Natural killer cell (primary cell): ENCODE measurements around the gene IL19. TPM values are rescaled to one million over a fixed set of nuclear protein-coding genes. Genes with fewer than 3 reads are reported as not detected.

Experiments
- ATAC-seq, 3 donors: fragments of 150-1000 bp in 2 of 3; fragments of 200-7000 bp in 1 of 3; cut with Tn5 transposase; 1 replicate in 1 of 3; 2 replicates in 2 of 3; pipeline ENCODE4 v1.10.0; 2021; ENCODE audit warnings: mild to moderate bottlenecking in 2 of 3, moderate library complexity in 2 of 3
- DNase-seq, 2 donors: peaks; one replicate each; pipeline versions ENCODE4 v3.0.0 to v3.0.0-alpha.2; 2013 to 2021; ENCODE audit warnings: mixed read lengths in 1 of 2
- H3K27ac ChIP-seq: one replicate; pipeline ENCODE4 v1.5.1; 2013; ENCODE audit warnings: mild to moderate bottlenecking, low read length
- H3K27me3 ChIP-seq: one replicate; pipeline ENCODE4 v1.6.1; 2013; ENCODE audit warnings: low read length; ENCODE audit not compliant: control insufficient read depth, insufficient read depth
- H3K36me3 ChIP-seq: one replicate; pipeline ENCODE4 v1.6.1; 2013; ENCODE audit warnings: low read length; ENCODE audit not compliant: control insufficient read depth, insufficient read depth
- H3K4me1 ChIP-seq: one replicate; pipeline ENCODE4 v1.6.1; 2013; ENCODE audit warnings: low read length; ENCODE audit not compliant: control insufficient read depth, insufficient read depth
- H3K4me3 ChIP-seq: one replicate; pipeline ENCODE4 v1.5.1; 2013; ENCODE audit warnings: low read length
- H3K9me3 ChIP-seq: one replicate; pipeline ENCODE4 v1.6.1; 2013; ENCODE audit warnings: low read length; ENCODE audit not compliant: control insufficient read depth, insufficient read depth
- H3K27ac Mint-ChIP-seq, 2 donors: one replicate each; pipeline ENCODE4 v1.8.0; 2022; ENCODE audit warnings: mild to moderate bottlenecking in 2 of 2, mixed read lengths in 2 of 2, moderate library complexity in 1 of 2
- H3K27me3 Mint-ChIP-seq, 2 donors: one replicate each; pipeline ENCODE4 v1.8.0; 2022; ENCODE audit warnings: low read depth in 2 of 2, mixed read lengths in 2 of 2
- H3K36me3 Mint-ChIP-seq: one replicate; pipeline ENCODE4 v1.8.0; 2022; ENCODE audit warnings: mixed read lengths
- H3K4me1 Mint-ChIP-seq, 2 donors: one replicate each; pipeline ENCODE4 v1.8.0; 2022; ENCODE audit warnings: mixed read lengths in 2 of 2
- H3K4me3 Mint-ChIP-seq: one replicate; pipeline ENCODE4 v1.8.0; 2022; ENCODE audit warnings: mild to moderate bottlenecking, moderate library complexity, mixed read lengths
- H3K9me3 Mint-ChIP-seq, 2 donors: one replicate each; pipeline ENCODE4 v1.8.0; 2022; ENCODE audit warnings: mixed read lengths in 2 of 2
- CTCF ChIP-seq: fragments of 200-600 bp; IDR thresholded peaks from one replicate; pipeline ENCODE4 v1.8.0; 2022; ENCODE audit warnings: antibody characterized with exemption
- WGBS: methylation state at CpG from one replicate; pipeline ENCODE4 v1.1.7; 2013; ENCODE audit warnings: missing lambda C conversion rate; ENCODE audit not compliant: insufficient coverage; 5-methylcytosine and 5-hydroxymethylcytosine counted together
- intact Hi-C: fragments of 100-400 bp; cut with micrococcal nuclease; formaldehyde crosslinking; loops from one replicate; pipeline ENCODE4 v1.14.2; 2022
- total RNA-seq, 4 donors: library from RNA; stranded (reverse); fragments of 120-200 nt in 1 of 4; gene quantifications; one replicate each; pipeline versions ENCODE4 v1.2.3 to v1.2.4, GENCODE V29; 2013 to 2022

Gene IL19
- total RNA-seq, 3 donors from 2014 or later (not counting 1 experiment from before 2014, with no cell fraction given), result not detected

GRCh38 chr1:206753141-206753540, 17.4 kb upstream of the IL19 start:
- Histone ChIP-seq H3K27me3 (peaks cover 3% of the 10 kb centered on the region), H3K36me3 (no peaks in the 10 kb centered on the region), H3K4me1 (peaks cover 4% of the 10 kb centered on the region), H3K9me3 (no peaks in the 10 kb centered on the region), H3K4me3 (no peak overlapping the region), H3K27ac (no peak overlapping the region)
- Mint-ChIP-seq H3K36me3 (no peaks in the 10 kb centered on the region), H3K27ac (no peak overlapping the region), H3K9me3 (no peaks in the 10 kb centered on the region), H3K4me3 (no peak overlapping the region), H3K4me1 (peaks cover 0 to 5% of the 10 kb centered on the region in 2 donors), H3K27me3 (peaks cover 25 to 31% of the 10 kb centered on the region in 2 donors)
- 100% methylated on average over 1 of the region's 3 CpGs for WGBS
- TF ChIP-seq CTCF, result no peak
- ATAC-seq (no peak), DNase-seq (no peak)
- intact Hi-C loops, result no loop called here

DNA sequence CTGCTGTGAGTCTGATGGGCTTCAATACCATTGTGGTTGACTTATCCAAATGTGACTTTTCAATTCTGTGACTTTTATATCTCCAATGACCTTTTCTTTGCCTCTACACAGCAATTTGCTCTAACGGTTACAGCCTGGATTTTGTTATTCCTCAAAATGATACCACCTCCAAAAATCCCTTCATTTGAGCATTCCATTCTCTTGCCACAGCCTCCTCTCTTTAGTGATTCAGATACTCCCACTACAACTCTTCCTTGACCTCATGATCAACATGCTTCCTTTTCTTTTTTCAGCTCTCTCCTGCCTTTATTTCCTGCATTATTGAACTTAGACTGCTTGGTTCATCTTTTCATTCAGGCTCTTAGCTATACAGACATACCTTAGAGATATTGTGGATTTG, 16.6 kb upstream of the IL19 start:
- no peak for DNase-seq
- Mint-ChIP-seq H3K36me3 (no peaks in the 10 kb centered on the region), H3K27ac (no peak overlapping the region), H3K9me3 (no peaks in the 10 kb centered on the region), H3K4me1 (no peaks in the 10 kb centered on the region), H3K27me3 (peaks cover 18 to 28% of the 10 kb centered on the region in 2 donors), H3K4me3 (no peak overlapping the region)
- ATAC-seq, result no peak
- WGBS, result 96% methylated on average over 1 of the region's 1 CpG
- Histone ChIP-seq H3K4me1 (peaks cover 8% of the 10 kb centered on the region), H3K36me3 (no peaks in the 10 kb centered on the region), H3K4me3 (no peak overlapping the region), H3K9me3 (no peaks in the 10 kb centered on the region), H3K27me3 (peaks cover 3% of the 10 kb centered on the region), H3K27ac (no peak overlapping the region)
- no peak for TF ChIP-seq CTCF
- intact Hi-C loops, result no loop called here

GRCh38 chr1:206757524-206758266, 12.9 kb upstream of the IL19 start:
- DNase-seq, result peak in 1 of 2 donors; percentile 80
- Mint-ChIP-seq H3K27ac (no peak overlapping the region), H3K27me3 (peaks cover 12 to 17% of the 10 kb centered on the region in 2 donors), H3K9me3 (no peaks in the 10 kb centered on the region), H3K36me3 (no peaks in the 10 kb centered on the region), H3K4me3 (no peak overlapping the region), H3K4me1 (no peaks in the 10 kb centered on the region)
- WGBS, result 32% methylated on average over 12 of the region's 13 CpGs
- Histone ChIP-seq H3K27me3 (peaks cover 3% of the 10 kb centered on the region), H3K4me3 (no peak overlapping the region), H3K27ac (peak overlapping the region; percentile 1), H3K4me1 (peaks cover 8% of the 10 kb centered on the region), H3K36me3 (no peaks in the 10 kb centered on the region), H3K9me3 (no peaks in the 10 kb centered on the region)
- intact Hi-C loops, result no loop called here
- no peak for TF ChIP-seq CTCF
- peak; percentile 66 to 81 (median 73) for ATAC-seq

DNA sequence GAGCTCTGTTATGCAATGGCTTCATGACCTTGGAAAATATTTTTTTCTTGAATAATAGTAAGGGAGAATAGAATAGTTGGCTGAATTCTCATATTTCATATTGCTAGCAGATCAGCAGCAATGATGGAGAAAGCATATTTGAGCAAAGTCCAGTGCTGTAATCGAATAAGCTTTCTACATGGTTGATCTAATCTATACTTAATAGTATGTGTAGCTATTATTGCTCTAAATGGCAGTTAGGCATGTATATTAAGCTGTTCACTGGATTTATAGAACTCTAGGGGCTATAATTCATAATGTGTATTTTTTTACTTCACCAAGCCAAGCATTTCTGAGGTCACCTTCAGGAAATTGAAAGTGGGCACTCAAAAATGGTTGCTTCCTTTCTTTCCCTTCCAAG, 10.0 kb upstream of the IL19 start:
- no peak for TF ChIP-seq CTCF
- Histone ChIP-seq H3K36me3 (no peaks in the 10 kb centered on the region), H3K4me1 (peaks cover 9% of the 10 kb centered on the region), H3K27ac (no peak overlapping the region), H3K27me3 (peaks cover 6% of the 10 kb centered on the region), H3K4me3 (no peak overlapping the region), H3K9me3 (no peaks in the 10 kb centered on the region)
- WGBS, result no CpG with 5 or more reads among the region's 1 CpG
- Mint-ChIP-seq H3K4me3 (no peak overlapping the region), H3K27ac (no peak overlapping the region), H3K4me1 (peaks cover 1 to 5% of the 10 kb centered on the region in 2 donors), H3K27me3 (peaks cover 11 to 14% of the 10 kb centered on the region in 2 donors), H3K36me3 (no peaks in the 10 kb centered on the region), H3K9me3 (no peaks in the 10 kb centered on the region)
- DNase-seq, result no peak
- intact Hi-C loops, result no loop called here
- no peak for ATAC-seq
